Measurements from ENCODE around the gene DOP1B.
"Not testable (repeated sequence)": the region's sequence is repeated elsewhere in the genome, so short reads cannot be mapped to it uniquely, and the experiment has no call there.

The DOP1B gene

DNA sequence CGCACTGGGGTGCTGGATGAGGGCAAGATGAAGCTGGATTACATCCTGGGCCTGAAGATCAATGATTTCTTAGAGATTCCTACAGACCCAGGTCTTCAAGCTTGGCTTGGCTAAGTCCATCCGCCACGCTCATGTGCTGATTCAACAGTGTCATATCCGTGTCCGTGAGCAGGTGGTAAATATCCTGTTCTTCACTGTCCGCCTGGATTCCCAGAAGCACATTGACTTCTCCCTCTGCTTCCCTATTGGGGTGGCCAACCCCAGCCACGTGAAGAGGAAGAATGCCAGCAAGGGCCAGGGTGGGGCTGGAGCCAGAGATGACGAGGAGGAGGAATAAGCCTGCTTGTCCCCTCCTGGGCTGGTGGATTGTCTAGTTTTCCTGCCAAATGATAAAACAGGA lies 23.9 kb upstream of the DOP1B start:
- no peak for DNase-seq

DNA sequence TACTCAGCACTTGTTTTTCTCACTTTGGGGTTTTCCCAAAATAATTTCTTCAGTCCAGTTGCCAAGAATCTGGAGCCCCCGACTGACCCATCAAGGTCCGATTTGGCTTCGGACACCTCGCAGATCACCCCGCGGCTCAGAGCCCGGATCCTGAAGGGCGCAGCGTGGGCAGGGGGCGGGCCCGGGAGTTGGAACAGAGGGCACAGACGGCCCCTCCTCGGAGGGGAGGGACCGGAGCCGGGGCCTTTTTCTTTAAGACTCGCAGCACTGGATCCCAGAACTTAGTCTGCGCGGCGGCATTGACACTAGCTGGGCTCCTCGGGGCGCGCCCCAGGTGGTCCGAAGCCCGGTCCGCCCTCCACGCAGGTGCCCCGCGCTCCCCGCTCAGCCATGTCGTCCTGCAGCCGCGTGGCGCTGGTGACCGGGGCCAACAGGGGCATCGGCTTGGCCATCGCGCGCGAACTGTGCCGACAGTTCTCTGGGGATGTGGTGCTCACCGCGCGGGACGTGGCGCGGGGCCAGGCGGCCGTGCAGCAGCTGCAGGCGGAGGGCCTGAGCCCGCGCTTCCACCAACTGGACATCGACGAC lies 21.7 kb upstream of the DOP1B start, which contains the start of gene CBR3:
CBR3 (plus strand) TSS at position 277 of the 588 bp plus-strand sequence; CDS start at position 391, 114 bp downstream.
- DNase-seq: no peak

DNA sequence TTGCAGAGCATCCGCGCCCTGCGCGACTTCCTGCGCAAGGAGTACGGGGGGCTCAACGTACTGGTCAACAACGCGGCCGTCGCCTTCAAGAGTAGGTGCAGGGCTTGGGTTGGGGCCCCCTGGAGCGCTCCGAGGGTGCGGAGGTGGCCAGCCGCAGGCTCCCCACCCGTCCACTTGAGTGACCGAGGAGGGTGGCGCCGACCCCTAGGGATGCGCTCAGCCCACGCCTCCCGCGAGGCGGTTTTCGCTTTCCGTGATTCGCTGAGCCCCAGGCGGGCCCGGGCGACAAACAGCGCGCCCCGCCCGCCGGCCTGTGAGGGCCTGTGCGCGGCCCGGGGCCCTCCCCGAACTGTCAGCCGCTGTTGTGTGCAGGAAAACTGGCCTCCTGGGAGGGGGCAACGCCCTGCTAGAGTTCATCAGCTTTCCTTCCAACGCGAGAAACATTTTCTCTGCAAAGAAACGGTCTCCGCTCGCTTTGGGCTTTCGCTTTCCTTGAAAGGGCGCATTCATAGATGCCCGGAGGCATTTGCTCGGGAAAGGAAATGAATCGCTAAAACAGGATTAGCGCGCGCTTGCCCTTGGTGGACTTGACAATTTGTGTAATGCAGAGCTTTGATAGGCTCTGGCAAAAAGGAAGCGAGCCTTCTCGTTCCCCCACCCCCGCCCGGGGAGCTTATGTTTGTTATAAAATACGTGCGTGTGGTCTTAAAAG lies 21.1 kb upstream of the DOP1B start:
- DNase-seq: peak; percentile 86

DNA sequence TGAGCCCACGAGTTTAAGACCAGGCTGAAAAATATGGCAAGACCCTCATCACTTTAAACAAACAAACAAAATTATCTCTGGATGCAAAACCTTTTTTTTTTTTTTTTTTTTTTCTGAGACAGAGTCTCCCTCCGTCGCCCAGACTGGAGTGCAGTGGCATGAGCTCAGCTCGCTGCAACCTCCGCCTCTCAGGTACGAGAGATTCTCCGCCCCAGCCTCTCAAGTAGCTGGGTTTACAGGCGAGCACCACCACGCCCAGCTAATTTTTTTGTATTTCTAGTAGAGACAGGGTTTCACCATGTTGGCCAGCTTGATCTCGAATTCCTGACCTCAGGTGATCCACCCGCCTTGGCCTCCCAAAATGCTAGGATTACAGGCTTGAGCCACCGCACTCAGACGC lies 16.8 kb upstream of the DOP1B start:
- not testable (repeated sequence) for DNase-seq

DNA sequence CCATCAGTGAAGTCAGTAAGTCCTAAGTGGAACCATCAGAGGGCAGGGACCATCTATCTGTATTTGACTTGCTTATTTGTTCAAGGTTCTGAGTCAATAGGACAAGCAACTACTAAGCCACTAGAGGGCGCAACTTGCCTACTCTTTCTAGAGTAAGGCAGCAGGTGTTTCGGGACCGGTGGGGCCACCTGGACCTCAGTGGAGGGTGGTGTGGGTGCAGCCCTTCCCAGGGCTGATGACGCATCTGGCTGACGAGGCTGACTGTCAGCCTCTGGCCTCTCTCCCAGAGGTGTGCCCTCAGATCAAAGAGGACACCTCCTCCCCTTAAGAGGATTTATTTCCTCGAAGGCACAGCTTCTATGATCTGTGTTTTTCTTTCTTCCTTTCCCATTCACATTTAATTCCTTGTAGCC lies 15.1 kb upstream of the DOP1B start:
- peak; percentile 68 for DNase-seq

DNA sequence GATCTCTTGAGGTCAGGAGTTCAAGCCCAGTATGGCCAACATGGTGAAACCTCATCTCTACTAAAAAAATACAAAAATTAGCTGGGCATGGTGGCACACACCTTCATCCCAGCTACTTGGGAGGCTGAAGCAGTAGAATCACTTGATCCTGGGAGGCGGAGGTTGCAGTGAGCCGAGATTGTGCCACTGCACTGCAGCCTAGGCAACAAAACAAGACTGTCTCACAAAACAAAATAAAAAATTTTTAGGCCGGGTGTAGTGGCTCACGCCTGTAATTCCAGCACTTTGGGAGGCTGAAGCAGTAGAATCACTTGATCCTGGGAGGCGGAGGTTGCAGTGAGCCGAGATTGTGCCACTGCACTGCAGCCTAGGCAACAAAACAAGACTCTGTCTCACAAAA lies 12.4 kb upstream of the DOP1B start:
- DNase-seq: not testable (repeated sequence)

DNA sequence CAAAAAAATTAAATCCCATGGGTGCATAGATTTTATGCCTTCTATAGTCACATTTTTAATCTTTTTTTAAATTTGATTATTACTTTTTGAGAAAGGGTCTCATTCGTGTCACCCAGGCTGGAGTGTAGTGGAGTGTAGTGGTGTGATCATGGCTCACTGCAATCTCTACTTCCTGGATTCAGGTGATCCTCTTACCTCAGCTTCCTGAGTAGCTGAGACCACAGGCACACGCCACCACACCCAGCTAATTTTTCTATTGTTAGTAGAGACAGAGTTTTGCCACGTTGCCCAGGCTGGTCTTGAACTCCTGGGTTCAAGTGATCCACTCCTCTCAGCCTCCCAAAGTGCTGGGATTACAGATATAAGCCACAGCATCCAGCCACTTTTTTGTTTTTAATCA lies 11.4 kb upstream of the DOP1B start:
- no peak for DNase-seq

DNA sequence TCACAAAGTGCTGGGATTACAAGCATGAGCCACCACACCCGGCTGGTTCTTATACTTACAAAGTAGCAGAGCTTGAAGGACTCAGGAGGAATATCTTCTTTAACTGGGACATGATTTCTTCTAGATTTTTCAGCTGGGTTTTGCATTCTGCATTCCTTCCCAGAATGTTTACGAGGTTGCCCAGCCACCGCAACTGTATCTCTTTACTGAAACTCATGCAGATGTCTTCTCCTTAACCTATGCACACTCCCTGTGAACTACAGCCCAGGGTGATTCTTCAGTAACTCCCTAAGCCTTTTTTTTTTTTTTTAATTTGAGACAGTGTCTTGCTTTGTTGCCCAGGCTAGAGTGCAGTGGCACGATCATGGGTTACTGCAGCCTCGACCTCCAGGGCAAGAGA lies 8.7 kb upstream of the DOP1B start:
- no peak for DNase-seq

DNA sequence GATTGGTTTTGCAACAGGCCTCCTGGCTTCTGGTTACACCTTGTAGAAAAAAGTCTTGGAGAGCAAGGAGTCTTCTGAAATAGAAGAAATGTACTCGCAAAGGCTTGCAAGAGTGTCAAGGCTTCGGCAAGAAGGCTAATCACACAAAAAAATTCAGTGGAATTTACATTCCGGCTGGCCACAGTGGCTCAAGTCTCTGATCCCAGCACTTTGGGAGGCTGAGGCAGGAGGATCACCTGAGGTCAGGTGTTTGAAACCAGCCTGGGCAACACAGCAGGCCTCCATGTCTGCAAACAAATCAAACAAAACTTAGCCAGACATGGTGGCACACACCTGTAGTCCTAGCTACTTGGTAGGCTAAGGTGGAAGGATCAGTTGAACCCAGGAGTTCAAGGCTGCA lies 7.7 kb upstream of the DOP1B start:
- DNase-seq: no peak

DNA sequence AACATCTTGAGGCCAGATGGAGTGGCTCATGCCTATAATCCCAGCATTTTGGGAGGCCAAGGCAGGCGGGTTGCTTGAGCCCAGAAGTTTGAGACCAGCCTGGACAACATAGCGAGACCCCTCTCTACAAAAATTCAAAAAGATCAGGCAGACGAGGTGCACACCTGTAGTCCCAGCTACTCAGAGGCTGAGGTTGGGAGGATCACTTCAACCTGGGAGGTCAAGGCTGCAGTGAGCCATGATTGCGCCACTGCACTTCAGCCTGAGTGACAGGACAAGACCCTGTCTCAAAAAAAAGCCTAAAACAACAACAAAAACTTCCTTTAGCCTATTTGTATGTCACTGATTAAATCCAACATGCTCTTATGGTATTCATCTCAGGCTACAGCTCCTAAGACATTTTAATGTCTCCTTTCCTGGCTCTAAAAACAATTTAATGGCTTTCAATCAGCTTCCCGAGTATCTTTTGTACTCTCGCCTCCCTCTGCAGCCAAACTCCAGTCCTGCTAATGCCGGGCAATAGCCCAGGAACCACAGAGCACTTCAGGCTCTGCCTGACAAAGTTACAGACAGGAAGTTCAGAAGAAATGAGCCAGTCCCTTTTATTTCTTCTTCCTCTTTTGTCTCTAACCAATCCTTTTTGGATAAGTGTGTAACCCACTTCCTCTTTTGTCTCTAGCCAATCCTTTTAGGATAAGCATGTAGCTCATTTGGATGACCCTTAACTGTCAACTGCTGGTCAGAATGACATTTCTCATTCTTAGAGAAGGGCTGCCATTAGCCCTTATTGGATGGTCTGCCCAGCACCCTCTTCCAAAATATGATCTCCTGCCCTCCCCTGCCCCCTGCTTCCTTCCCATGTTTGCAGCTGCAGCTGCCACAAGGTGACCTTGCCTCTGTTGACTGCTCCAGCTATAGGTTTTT lies 6.6 kb upstream of the DOP1B start:
- no peak for DNase-seq

DNA sequence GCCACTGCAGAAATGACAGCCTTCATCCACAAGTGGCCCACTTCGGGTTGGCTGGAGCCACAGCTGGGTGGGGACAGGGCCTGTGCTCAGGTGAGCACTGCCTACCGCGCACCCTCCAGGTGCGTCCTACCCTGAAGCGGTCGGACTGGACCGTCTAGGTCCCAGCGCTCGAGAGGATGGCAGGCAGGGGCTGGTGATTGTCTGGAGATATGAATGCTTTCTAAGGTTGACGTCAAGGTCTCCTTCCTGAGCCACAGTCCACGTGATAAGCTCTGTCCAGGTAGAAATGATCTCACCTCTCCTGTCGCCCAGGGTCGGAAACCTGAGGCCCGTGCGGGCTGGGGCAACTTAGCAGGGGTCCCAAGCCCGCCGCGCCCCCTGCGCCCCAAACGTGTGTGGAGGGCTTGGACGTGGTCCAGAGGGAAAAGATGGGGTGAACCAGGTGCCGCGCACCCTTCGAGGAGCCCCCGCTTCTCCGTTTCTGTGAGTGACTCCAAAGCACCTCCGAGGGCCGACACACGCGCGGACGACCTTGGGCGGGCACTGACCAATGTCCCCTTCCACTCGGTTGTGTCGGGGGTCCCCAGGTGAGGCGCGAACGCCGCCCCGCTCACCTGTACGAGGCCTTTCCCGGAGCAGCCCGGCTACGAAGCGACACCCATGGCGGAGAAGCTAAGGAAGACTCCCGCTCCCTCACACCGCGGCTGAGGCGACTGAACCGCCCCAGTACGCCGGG lies 853 bp upstream of the DOP1B start:
- DNase-seq: peak; percentile 79

DNA sequence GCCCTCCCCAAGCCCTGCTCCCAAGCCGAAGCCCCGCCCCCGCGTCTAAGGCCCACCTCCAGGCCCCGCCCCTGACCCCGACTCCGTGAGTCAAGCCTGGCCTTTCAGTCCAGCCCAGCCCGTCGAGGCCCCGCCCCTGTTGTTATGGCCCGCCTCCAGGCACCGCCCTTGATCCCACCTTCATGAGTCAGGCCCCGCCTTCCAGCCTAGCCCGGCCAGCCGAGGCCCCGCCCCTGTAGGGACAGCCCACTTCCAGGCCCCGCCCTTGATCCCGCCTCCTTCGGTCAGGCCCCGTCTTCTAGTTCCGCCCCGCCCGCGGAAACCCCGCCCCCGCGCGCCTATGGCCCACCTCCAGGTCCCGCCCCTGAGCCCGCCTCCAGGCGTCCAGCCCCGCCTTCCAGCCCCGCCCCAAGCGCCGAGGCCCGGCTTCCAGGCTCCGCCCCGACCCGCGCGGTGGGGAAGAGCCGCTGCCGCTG lies 247 bp upstream of the DOP1B start:
- peak; percentile 94 for DNase-seq

DNA sequence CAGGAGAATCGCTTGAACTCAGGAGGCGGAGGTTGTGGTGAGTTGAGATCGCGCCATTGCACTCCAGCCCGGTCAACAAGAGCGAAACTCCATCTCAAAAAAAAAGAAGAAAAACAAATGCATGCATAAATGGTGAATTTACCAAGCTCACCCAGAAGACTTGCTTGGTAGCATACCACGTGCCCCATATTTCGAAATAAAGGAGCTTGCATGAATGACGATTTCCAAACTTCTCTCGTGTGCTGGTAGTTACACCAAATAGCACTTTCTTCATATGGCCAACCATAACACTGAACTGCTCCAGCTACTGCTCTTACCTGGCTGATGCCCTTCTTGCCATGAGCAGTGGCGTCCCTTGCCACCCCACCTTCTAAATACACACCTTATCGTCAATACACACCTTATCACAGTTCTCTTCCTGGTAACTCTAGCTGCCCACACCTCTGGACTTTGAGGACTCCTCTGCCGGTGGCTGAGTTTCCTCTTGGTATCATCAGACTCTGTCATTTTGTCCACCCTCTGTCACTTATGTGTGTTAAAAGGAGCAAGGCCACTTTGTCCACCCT lies 2.8 kb downstream of the DOP1B start:
- no peak for DNase-seq

DNA sequence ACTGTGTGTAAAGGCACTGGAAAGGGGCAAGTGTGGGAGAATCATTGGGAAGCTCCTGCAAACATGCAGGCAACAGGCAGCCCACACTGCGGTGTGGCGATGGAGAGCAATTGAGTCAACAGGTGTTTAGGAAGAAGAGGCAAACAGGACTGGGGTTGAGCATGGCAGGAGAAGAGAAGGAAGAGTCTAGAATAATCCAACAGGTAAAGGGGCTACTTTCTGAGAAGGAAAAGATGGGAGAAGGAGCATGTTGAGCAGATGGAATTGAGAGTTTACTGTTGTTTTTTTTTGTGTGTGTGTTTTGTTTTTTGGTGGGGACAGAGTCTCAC lies 4.2 kb downstream of the DOP1B start:
- DNase-seq: no peak

DNA sequence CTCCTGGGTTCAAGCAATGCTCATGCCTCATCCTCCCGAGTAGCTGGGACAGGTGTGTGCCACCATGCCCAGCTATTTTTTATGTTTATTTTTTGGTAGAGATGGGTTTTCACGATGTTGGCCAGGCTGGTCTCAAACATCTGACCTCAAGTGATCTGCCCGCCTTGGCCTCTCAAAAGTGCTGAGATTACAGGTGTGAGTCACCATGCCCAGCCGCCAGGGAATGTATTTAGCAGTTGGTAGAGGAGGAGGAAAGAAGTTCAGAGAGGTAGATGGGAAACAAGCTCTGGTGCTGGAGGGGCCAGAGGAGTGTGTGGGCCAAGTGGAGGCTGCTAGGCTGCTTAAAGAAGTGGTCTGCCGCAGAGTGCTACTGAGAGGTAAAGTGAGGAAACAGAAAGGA lies 6.0 kb downstream of the DOP1B start:
- DNase-seq: no peak

DNA sequence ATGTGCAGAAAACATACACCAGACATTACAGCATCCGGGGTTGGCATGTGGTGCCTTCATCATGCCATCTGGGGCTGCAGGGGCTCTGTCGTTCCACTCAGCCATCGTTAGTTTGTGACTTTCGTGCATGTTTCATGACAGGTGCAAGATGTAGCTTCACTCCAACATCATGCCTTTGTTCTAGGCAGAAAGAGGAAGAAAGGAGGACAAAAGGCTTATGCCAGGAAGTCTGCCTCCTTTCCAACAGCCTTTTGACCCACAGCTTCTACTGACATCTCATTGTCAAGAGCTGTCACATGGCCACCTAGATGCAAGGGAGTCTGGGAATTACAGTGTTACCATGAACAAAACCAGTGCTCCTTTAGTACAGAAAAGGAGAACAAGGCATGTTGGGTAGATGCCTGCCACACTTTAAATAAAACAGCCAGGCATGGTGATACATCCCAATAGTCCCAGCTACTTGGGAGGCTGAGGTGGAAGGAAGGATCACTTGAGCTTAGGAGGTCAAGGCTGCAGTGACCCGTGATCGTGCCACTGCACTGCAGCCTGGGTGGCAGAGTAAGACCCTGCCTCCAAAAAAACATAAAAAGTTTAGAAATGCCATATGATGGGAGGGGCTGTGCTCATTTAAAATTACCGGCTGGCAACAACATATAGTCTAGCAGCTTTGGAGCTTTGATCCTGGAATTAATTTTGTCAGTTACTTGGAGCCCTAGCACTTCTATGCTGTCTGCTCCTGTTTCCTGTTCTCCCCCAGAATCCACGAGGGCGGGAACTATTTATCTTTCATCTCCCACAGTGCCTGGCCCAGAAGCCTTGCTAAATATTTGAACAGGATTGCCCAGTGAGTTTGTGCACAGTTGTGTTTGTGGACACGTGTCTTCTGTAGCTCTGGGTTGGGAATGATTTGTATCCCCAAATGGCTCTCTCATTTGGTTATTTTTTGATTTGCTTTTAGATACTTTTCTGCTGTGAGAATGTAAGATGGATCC lies 7.4 kb downstream of the DOP1B start:
- no peak for DNase-seq

DNA sequence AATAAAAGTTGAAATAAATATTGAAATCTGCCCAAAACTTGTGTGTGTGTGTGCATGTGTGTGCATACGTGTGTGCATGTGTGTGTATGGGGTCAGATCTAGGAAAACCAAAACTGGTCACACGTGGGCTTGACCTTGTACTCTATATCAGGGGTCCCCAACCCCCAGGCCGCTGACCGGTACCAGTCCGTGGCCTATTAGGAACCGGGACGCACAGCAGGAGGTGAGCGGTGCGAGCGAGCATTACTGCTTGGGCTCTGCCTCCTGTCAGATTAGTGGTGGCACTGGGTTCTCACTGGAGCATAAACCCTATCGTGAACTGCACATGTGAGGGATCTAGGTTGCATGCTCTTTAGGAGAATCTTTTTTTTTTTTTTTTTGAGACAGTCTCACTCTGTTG lies 8.7 kb downstream of the DOP1B start:
- no peak for DNase-seq

DNA sequence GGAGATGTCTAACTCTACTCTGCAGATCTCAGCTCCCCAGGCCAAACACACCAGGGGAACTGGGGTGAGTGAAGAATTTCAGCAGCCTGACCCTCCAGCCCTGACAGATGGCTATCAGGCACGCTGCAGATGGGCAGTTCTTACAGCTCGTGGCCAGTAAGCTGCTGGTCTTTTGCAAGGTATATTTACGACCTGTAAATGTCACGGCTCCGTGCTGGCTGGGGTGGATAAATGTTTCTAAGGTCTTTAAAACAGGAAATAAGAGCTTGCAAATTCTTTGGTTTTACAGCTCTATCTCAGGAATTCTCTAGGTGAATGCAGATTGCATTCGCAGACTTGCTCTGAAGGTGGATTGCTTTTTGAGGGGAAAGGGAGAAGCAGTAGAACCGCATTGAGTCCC lies 10.1 kb downstream of the DOP1B start:
- no peak for DNase-seq

DNA sequence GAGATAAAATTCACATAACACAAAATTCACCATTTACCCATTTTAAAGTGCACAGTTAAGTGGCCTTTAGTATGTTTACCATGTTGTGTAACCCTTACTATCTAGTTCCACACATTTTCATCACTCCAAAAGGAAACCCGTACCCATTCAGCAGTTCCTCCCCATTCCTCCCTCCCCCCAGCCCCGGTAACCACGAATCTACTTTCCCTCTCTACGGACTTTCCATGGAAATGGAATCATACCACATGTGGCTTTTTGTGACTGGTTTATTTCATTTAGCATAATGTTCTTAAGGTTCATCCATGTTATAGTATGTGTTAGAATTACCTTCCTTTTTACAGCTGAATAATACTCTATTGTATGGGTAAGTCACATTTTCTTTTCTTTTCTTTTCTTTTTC lies 10.9 kb downstream of the DOP1B start:
- DNase-seq: no peak

DNA sequence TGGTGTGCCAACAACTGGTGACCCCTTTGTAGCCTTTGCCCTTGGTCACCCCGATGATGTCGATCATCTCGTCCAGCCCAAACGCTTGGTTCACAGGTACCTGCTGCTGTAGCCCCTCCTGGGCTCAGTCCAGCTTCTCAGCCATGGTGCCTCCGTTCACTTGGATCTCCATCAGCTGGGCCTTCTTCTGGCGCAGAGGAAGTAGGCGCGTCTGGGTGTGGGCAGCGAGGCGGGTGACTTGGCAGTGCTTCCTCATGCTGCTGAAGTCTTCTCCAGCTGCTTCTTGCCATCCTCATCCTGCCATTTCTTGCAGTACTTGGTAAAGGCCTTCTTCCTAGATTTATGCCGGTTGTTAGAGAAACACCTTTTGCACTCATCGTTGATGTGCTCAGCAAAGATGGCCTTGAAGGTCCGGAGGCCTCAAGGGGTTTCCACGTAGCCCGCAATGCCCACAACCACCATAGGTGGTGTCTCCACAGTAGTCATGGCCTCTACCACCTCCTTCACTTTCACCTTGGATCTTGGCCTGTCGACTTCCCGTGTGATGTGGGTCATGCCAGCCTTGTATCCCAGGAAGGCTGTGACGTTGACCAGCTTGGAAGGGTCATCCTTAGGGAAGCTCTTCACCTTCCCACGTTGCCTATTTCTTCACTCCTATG lies 13.0 kb downstream of the DOP1B start:
- DNase-seq: no peak
